HG03575 (cell line): Measurements from ENCODE around the gene MBNL2.

Experiments
- ATAC-seq: cut with Tn5 transposase; IDR thresholded peaks from one replicate; pipeline ENCODE4 v1.9.1; 2021; ENCODE audit not compliant: unreplicated experiment, insufficient number of reproducible peaks, low FRiP score; ENCODE audit errors: extremely low read depth

The MBNL2 gene

DNA sequence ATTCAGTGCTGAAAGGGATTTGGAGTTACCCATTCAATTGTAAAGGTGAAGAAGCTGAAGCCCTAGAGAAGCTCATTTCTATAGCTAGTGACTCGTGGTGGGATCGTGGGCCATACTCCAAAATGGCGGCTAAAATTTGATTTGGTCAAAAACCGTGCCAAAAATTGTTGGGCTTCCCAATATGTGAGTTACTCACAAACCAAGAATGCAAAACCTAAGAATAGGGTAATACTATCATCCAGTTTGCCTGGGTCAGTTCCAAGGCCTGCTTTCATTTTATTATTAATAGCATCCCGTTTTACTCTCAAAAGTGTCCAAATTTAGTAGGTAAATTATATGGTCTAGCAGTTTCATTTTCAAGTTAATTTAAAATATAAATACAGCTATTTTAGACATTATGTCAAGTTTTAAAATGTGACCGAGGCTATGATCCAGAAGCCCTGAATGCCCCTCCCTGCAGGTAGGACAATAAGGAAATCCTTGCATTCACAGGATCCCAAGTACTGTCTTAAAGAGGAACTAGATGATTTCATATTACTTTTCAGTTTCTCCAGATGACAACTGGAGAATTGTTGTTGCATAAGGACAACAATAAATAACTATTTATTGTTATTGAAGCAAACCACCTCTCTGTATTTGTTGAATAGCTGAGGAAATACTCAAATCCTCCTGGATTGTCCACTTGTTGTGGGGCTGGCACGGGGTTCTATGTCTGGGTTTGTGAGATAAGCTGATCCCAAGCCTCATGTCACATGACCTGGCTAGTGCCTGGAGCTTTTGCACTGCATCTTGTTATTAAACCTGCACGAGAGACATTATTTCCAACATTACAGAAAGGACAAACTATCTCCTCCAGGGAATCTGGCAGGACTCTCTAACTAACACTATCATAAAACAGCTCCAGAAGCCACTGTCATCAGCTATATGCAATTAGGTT is 200.3 kb downstream of the MBNL2 start:
- no peak for ATAC-seq

DNA sequence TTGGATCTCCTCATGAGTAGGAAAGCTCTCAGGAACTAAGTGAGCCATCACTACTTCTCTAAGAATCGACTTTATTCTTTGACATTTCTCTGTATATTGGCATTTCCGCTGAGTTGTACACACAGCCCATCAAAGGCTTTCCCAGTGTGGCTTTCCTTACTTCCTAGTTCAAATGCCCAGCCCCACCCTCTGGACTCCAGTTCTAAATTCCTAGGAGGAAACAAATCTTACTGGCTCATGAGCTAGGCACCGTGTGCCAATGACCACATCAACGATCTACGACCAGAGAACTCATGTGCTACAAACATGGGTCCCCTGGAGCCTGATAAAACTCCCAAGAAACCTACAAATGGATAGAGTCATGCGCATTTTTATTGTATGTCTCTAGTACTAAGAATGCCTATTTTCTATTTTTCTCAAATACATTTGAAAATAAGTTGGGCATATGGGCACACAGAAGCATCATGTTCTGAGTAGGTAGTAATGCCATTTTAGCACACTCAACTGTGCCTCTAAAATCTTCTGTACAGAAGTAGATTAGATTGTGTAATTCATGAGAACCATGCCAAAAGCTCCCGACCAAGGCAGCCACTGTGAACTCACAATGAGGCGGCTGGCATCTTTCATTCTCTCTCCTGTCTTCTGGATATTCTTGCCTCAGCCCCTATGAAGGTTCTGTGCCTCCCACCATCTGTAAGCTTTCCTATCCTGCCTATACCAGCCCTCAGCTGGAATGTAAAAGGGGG is 201.3 kb downstream of the MBNL2 start:
- no peak for ATAC-seq

- ATAC-seq = no peak
These were observed 203.5 kb downstream of the MBNL2 start for GRCh38 chr13:97425590-97425989.

DNA sequence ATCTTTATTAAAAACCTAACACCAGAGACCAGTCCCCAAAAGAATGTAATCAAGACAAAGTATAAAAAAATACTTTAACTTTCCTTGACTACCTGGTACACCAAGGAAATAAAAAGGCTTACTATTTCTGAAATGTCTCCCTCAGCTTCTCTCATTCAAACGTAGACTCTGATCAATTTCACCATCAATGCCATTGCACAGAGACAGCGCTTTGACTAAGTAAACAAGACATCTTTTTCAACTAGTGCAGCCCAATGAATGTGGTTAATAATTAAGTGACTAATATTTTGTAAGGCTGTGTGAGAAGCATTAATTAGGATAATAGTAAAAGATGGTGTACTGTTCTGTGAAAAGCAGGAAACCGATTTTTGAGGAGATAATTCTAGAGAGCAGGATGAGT is 204.6 kb downstream of the MBNL2 start:
- no peak for ATAC-seq

GRCh38 chr13:97429681-97430081 is 207.5 kb downstream of the MBNL2 start:
- ATAC-seq = no peak

- no peak for ATAC-seq
These were observed 208.2 kb downstream of the MBNL2 start for GRCh38 chr13:97430296-97430695.

- no peak for ATAC-seq
These were observed 209.1 kb downstream of the MBNL2 start for GRCh38 chr13:97431171-97431764.

DNA sequence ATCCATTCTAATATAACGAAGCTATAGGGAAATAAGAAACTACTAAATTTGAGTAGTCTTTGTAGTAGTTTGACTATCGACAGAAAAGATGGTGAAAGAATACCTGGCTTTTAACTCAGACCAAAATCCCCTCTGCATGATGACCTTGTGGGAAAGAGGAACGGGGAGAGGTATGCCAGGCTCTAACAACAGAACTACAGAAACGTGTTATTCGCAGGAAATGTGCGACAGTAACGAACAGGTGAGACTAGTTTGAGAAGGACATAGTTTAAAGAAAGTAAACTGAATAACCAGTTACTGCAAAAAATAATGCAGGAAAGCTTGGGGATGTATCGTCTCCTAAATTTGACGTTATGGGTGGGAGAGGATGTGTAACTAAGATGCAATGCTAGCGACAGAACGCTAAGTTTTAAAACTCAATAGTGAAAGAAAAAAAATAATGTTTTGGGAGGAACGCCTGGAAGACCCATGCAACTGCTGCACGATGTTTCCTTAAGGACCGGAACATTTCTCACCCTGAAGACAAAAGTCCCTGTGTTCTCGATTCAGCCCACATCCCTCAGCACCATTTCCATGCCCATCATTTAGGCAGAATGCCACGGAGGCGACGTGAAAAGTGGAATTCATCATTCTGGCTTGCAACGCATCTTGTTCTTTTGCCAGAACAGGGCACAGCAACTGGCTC is 210.2 kb downstream of the MBNL2 start:
- no peak for ATAC-seq

- ATAC-seq = peak; percentile 79
These were observed 211.0 kb downstream of the MBNL2 start for GRCh38 chr13:97432917-97433726.

DNA sequence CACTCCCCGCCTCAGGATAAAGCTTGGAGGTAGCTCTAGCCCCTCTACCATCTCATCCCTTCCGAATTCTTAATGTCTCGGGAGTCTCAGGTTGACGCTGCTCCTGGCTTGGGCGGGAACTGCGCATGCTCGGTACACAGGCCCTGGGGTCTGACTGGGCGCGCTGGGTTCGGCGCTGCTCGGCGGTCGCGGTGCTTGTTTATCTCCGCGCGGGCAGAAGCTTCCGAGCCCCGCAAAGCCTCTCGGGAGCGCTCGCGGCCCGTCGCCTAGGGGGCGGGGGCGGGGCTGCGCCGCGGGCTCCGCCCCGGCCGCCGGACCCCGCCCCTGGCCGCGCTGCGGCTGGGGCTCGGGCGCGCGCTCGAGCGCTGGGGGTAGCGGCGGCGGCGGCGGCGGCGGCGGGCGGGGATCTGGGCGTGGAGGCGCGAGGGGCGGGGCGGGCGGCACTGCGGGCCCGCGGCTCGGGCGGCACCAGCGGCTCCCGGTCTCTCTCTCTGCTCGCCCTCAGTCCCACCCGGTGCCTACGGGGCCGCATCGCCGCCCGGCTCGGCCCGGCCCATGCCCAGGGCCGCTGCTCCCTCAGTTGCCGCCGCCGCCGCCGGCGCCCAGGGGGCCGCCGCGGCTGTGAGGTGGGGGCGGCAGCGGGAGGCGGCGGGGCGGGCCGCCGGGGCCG is 211.7 kb downstream of the MBNL2 start, which contains the start of gene RAP2A:
Gene RAP2A (plus strand): TSS at position 443 of the 670 bp plus-strand sequence. CDS start 302 bp downstream, outside the sequence.
- no peak for ATAC-seq

DNA sequence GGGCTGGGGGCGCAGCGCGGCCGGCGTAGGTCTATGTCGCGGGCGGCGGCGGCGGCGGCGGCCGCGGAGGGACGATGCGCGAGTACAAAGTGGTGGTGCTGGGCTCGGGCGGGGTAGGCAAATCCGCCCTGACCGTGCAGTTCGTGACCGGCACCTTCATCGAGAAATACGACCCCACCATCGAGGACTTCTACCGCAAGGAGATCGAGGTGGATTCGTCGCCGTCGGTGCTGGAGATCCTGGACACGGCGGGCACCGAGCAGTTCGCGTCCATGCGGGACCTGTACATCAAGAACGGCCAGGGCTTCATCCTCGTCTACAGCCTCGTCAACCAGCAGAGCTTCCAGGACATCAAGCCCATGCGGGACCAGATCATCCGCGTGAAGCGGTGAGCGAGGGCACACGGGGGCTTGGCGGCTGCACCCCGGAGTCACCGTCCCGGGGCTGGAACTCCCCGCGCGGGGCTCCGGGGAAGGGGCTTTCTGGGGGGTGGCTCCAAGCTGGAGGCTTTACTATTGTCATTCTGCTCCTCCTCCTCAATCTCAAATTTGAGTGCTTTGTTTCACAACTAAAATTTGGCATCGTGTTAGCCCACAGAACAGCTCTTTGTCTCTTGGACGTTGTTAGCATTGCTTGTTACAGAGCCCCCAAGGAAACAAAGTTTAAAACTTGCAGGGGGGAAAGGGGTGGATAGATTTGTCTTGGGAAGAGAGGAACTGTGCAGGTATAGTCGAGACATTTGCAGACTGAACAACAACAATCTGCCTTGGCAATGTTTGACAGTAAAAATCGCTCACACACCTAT is 212.5 kb downstream of the MBNL2 start:
- no peak for ATAC-seq

GRCh38 chr13:97435323-97435722 is 213.2 kb downstream of the MBNL2 start:
- no peak for ATAC-seq

GRCh38 chr13:97435794-97436193 is 213.7 kb downstream of the MBNL2 start:
- ATAC-seq = no peak

- no peak for ATAC-seq
These were observed 214.7 kb downstream of the MBNL2 start for GRCh38 chr13:97436845-97437244.

DNA sequence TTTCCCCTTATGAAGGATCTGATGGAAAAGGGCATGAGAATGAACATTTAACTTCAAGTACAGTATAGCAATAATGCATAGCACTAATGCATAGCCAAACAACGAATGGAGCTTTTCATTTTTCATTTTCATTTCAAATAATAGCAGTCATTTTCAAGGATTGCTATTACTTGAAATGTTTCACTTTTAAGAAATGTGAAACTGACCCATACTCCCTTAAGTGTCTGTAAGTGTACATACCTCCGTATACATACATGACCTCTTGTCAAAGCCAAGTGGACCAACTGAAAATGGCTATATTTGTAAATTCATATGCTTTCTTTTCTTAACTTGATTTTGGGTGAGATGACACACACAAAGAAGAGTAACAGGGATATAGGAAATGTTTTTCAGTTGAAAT is 215.6 kb downstream of the MBNL2 start:
- no peak for ATAC-seq

GRCh38 chr13:97438856-97439595 is 216.9 kb downstream of the MBNL2 start:
- ATAC-seq = no peak
